Measurements from ENCODE around the gene TRABD. TPM values are rescaled to one million over a fixed set of nuclear protein-coding genes. Genes with fewer than 3 reads are reported as not detected.

TRABD gene
- total RNA-seq, 4 donors from 2014 or later: 21.4 to 30.3 (median 24.5) TPM

GRCh38 chr22:50171965-50172421 lies 13.7 kb upstream of the TRABD start:
- Histone ChIP-seq H3K27me3 (peaks cover 27 to 32% (median 30%) of the 10 kb centered on the region in 3 donors), H3K27ac (no peak overlapping the region), H3K36me3 (no peaks in the 10 kb centered on the region), H3K9me3 (no peaks in the 10 kb centered on the region), H3K4me1 (no peaks in the 10 kb centered on the region), H3K4me3 (no peak overlapping the region)
- intact Hi-C loops (cut with DNase I; ENCODE audit: low total_unique reads) (no loop called here), in situ Hi-C loops (cut with MboI; ENCODE audit: low sequenced_read_pairs in 4 of 4) (no loop called here)
- DNase-seq: no peak
- no peak for TF ChIP-seq POLR2A (IDR thresholded peaks at IDR 0.05)
- TF ChIP-seq, protein P1, sequence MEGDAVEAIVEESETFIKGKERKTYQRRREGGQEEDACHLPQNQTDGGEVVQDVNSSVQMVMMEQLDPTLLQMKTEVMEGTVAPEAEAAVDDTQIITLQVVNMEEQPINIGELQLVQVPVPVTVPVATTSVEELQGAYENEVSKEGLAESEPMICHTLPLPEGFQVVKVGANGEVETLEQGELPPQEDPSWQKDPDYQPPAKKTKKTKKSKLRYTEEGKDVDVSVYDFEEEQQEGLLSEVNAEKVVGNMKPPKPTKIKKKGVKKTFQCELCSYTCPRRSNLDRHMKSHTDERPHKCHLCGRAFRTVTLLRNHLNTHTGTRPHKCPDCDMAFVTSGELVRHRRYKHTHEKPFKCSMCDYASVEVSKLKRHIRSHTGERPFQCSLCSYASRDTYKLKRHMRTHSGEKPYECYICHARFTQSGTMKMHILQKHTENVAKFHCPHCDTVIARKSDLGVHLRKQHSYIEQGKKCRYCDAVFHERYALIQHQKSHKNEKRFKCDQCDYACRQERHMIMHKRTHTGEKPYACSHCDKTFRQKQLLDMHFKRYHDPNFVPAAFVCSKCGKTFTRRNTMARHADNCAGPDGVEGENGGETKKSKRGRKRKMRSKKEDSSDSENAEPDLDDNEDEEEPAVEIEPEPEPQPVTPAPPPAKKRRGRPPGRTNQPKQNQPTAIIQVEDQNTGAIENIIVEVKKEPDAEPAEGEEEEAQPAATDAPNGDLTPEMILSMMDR (IDR thresholded peaks at IDR 0.05 in 4 of 5, conservative IDR thresholded peaks at IDR 0.05 in 1 of 5): no peak
- ATAC-seq: no peak

DNA sequence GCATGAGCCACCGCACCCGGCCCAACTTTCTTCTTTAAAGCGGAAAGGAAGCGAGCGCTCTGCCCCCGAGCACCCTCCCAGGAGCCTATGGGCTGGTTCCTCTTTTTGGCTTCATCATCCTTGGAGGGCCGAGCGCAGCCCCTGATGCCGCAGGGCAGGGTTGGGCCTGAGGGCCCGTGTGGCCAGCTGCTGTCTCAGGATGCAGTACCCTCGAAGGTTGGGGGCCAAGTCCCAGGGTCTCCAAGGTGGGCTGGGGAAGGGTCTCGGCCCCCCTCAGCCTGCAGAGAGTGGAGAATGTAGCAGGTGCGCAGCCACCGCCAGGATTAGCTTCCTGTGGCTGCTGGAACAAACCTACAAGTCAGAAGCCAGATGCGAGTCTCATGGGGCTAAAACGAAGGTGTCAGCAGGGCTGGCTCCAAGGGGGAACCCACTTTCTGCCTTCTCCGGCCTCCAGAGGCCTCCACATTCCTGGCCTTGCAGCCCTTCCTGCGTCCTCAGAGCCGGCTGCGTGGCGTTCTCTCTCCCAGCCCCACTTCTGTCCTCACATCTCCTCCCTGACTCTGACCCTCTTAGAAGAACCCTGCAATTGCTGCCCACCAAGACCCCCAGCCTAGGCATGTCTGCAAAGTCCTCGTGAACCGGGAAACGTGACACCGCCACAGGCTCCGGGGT lies 12.3 kb upstream of the TRABD start:
- ATAC-seq (no peak), DNase-seq (no peak)
- no peak overlapping the region for H3K4me3 ChIP-seq
- H3K4me1 ChIP-seq: no peaks in the 10 kb centered on the region
- intact Hi-C loops (cut with DNase I; ENCODE audit: low total_unique reads): no loop called here
- TF ChIP-seq, protein P1 (IDR thresholded peaks at IDR 0.05 in 4 of 5, conservative IDR thresholded peaks at IDR 0.05 in 1 of 5): no peak
- no peak for TF ChIP-seq POLR2A (IDR thresholded peaks at IDR 0.05)
- in situ Hi-C loops (cut with MboI; ENCODE audit: low sequenced_read_pairs in 4 of 4): no loop called here
- H3K27me3 ChIP-seq: peaks cover 24 to 36% (median 33%) of the 10 kb centered on the region in 3 donors
- no peaks in the 10 kb centered on the region for H3K36me3 ChIP-seq
- H3K27ac ChIP-seq: no peak overlapping the region
- H3K9me3 ChIP-seq: no peaks in the 10 kb centered on the region

GRCh38 chr22:50173983-50174355 lies 11.7 kb upstream of the TRABD start:
- no peak for TF ChIP-seq POLR2A (IDR thresholded peaks at IDR 0.05)
- TF ChIP-seq, protein P1 (IDR thresholded peaks at IDR 0.05 in 4 of 5, conservative IDR thresholded peaks at IDR 0.05 in 1 of 5): no peak
- intact Hi-C loops (cut with DNase I; ENCODE audit: low total_unique reads) (no loop called here), in situ Hi-C loops (cut with MboI; ENCODE audit: low sequenced_read_pairs in 4 of 4) (no loop called here)
- H3K27me3 ChIP-seq: peaks cover 21 to 40% (median 34%) of the 10 kb centered on the region in 3 donors
- H3K4me1 ChIP-seq: no peaks in the 10 kb centered on the region
- H3K27ac ChIP-seq: no peak overlapping the region
- H3K36me3 ChIP-seq: no peaks in the 10 kb centered on the region
- ATAC-seq (no peak), DNase-seq (no peak)
- H3K9me3 ChIP-seq: no peaks in the 10 kb centered on the region
- H3K4me3 ChIP-seq: no peak overlapping the region

- Histone ChIP-seq H3K27ac (no peak overlapping the region), H3K9me3 (no peaks in the 10 kb centered on the region), H3K4me1 (no peaks in the 10 kb centered on the region), H3K27me3 (peaks cover 20 to 40% (median 34%) of the 10 kb centered on the region in 3 donors), H3K36me3 (no peaks in the 10 kb centered on the region), H3K4me3 (no peak overlapping the region)
- in situ Hi-C loops (cut with MboI; ENCODE audit: low sequenced_read_pairs in 4 of 4) (no loop called here), intact Hi-C loops (cut with DNase I; ENCODE audit: low total_unique reads) (no loop called here)
- DNase-seq (no peak), ATAC-seq (no peak)
- no peak for TF ChIP-seq POLR2A (IDR thresholded peaks at IDR 0.05)
- TF ChIP-seq, protein P1 (IDR thresholded peaks at IDR 0.05 in 4 of 5, conservative IDR thresholded peaks at IDR 0.05 in 1 of 5): no peak
Measured at GRCh38 chr22:50174382-50175190, 11.1 kb upstream of the TRABD start.

Data from gastrocnemius medialis (tissue), 4 donors.